PC-9 (cell line): ENCODE results near the gene FXYD4. TPM values are rescaled to one million over a fixed set of nuclear protein-coding genes. Genes with fewer than 3 reads are reported as not detected.

ENCODE experiments used
- BruUV-seq: library from RNA; stranded (reverse); fragments of 400-500 nt; replicated peaks from 2 replicates; lab custom pipeline; 2021; lab: Mats Ljungman, UMichigan
- CTCF ChIA-PET: fragments of 300-600 bp; sonication (Branson Sonifier 250); formaldehyde crosslinking; loops from one replicate; lab custom pipeline; 2022; ENCODE audit warnings: antibody characterized with exemption; lab: Charles Lee
- POLR2A ChIA-PET: fragments of 300-600 bp; sonication (Branson Sonifier 250); formaldehyde crosslinking; loops from one replicate; lab custom pipeline; 2022; ENCODE audit warnings: antibody characterized with exemption; ENCODE audit not compliant: unreplicated experiment; lab: Charles Lee
- DNase-seq, 2 experiments: peaks; one replicate each; pipeline versions ENCODE4 v3.0.0 to v3.0.0-alpha.2; 2015 to 2022; ENCODE audit warnings: mixed read lengths in 1 of 2
- H2AFZ ChIP-seq: fragments of 200-600 bp; sonication (generic); 2 replicates; pipeline ENCODE4 v1.8.1; 2017; ENCODE audit warnings: antibody characterized with exemption
- H3F3A ChIP-seq: fragments of 200-600 bp; sonication (generic); 2 replicates; pipeline ENCODE4 v1.8.1; 2017; ENCODE audit warnings: antibody characterized with exemption, mild to moderate bottlenecking, low read depth; ENCODE audit not compliant: insufficient read depth
- H3K27ac ChIP-seq: fragments of 200-600 bp; sonication (generic); 2 replicates; pipeline ENCODE4 v1.6.1; 2016; ENCODE audit warnings: mixed run types
- H3K27me3 ChIP-seq: fragments of 200-600 bp; sonication (generic); 2 replicates; pipeline ENCODE4 v1.6.1; 2016; ENCODE audit warnings: low read depth, mixed run types; ENCODE audit not compliant: insufficient read depth
- H3K36me3 ChIP-seq: fragments of 200-600 bp; sonication (generic); 2 replicates; pipeline ENCODE4 v1.6.1; 2016; ENCODE audit warnings: low read depth, mixed run types
- H3K4me1 ChIP-seq: fragments of 200-600 bp; sonication (generic); replicated peaks from 2 replicates; pipeline ENCODE4 v1.6.1; 2016; ENCODE audit warnings: mixed run types; ENCODE audit not compliant: insufficient read depth
- H3K4me2 ChIP-seq: fragments of 200-600 bp; sonication (generic); 2 replicates; pipeline ENCODE4 v1.6.1; 2017; ENCODE audit warnings: mixed run types
- H3K4me3 ChIP-seq: fragments of 200-600 bp; sonication (generic); 2 replicates; pipeline ENCODE4 v1.6.1; 2016; ENCODE audit warnings: mixed run types
- H3K79me2 ChIP-seq: fragments of 200-600 bp; sonication (generic); 2 replicates; pipeline ENCODE4 v1.6.1; 2017; ENCODE audit warnings: low read depth, mixed run types
- H3K9me2 ChIP-seq: fragments of 200-600 bp; sonication (generic); 2 replicates; pipeline ENCODE4 v1.8.1; 2017; ENCODE audit warnings: mild to moderate bottlenecking; ENCODE audit not compliant: insufficient read depth
- H3K9me3 ChIP-seq: fragments of 200-600 bp; sonication (generic); 2 replicates; pipeline ENCODE4 v1.8.1; 2016; ENCODE audit warnings: low read depth; ENCODE audit not compliant: insufficient read depth
- H4K20me1 ChIP-seq: fragments of 200-600 bp; sonication (generic); 2 replicates; pipeline ENCODE4 v1.8.1; 2017; ENCODE audit not compliant: insufficient read depth
- CTCF ChIP-seq: fragments of 200-600 bp; sonication (generic); conservative IDR thresholded peaks from 2 replicates; pipeline ENCODE4 v1.6.1; 2017; ENCODE audit warnings: mixed run types, antibody characterized with exemption, mild to moderate bottlenecking, moderate library complexity
- EZH2 ChIP-seq: fragments of 200-600 bp; sonication (generic); IDR thresholded peaks from 2 replicates; pipeline ENCODE4 v1.8.0; 2017; ENCODE audit warnings: antibody characterized with exemption, low read depth
- intact Hi-C: fragments of 100-400 bp; cut with micrococcal nuclease; formaldehyde crosslinking; loops from one replicate; pipeline ENCODE4 v1.10.0; 2022; ENCODE audit not compliant: unreplicated experiment
- total RNA-seq: library from RNA; stranded (reverse); gene quantifications from 2 replicates; pipeline ENCODE4 v1.2.3, GENCODE V29; 2021

The FXYD4 gene
- total RNA-seq, 1 experiment from 2014 or later: not detected

GRCh38 chr10:43372765-43373361, 1.4 kb downstream of the FXYD4 start:
- H3K27ac ChIP-seq: no peak overlapping the region
- H3K79me2 ChIP-seq: no peaks in the 10 kb centered on the region
- ChIA-PET CTCF (interaction anchor here (0.6 kb wide), 1 partner anchor 24 kb away, joined by 4 read pairs; no protein-coding TSS in a partner anchor), POLR2A (interaction anchor here (0.6 kb wide), 1 partner anchor 70 kb away, joined by 3 read pairs; no protein-coding TSS in a partner anchor)
- no peak overlapping the region for H2AFZ ChIP-seq
- TF ChIP-seq EZH2: no peak
- no peak for TF ChIP-seq CTCF
- no peaks in the 10 kb centered on the region for H3K36me3 ChIP-seq
- H3K4me1 ChIP-seq: peaks cover 8% of the 10 kb centered on the region
- H4K20me1 ChIP-seq: no peaks in the 10 kb centered on the region
- H3K9me2 ChIP-seq: no peaks in the 10 kb centered on the region
- intact Hi-C loops: no loop called here
- DNase-seq: no peak
- BruUV-seq: no TSS peak
- no peaks in the 10 kb centered on the region for H3K27me3 ChIP-seq
- H3F3A ChIP-seq: no peaks in the 10 kb centered on the region
- H3K4me3 ChIP-seq: no peak overlapping the region
- H3K9me3 ChIP-seq: no peaks in the 10 kb centered on the region
- no peak overlapping the region for H3K4me2 ChIP-seq

GRCh38 chr10:43373461-43373860, 2.0 kb downstream of the FXYD4 start:
- Histone ChIP-seq H3K4me2 (no peak overlapping the region), H3K27ac (no peak overlapping the region), H3K9me2 (no peaks in the 10 kb centered on the region), H3K9me3 (no peaks in the 10 kb centered on the region), H3K27me3 (no peaks in the 10 kb centered on the region), H3K4me1 (peaks cover 8% of the 10 kb centered on the region), H3F3A (no peaks in the 10 kb centered on the region), H2AFZ (no peak overlapping the region), H3K4me3 (no peak overlapping the region), H3K36me3 (no peaks in the 10 kb centered on the region), H3K79me2 (no peaks in the 10 kb centered on the region), H4K20me1 (no peaks in the 10 kb centered on the region)
- intact Hi-C loops: no loop called here
- CTCF ChIA-PET: no interaction called here
- DNase-seq: no peak
- POLR2A ChIA-PET: interaction anchor here (0.6 kb wide), 1 partner anchor 18 kb away, joined by 4 read pairs; no protein-coding TSS in a partner anchor
- no TSS peak for BruUV-seq
- no peak for TF ChIP-seq CTCF
- no peak for TF ChIP-seq EZH2

GRCh38 chr10:43374194-43374593, 2.8 kb downstream of the FXYD4 start:
- H3K27me3 ChIP-seq: no peaks in the 10 kb centered on the region
- intact Hi-C loops: no loop called here
- no peaks in the 10 kb centered on the region for H3K9me3 ChIP-seq
- TF ChIP-seq CTCF: no peak
- TF ChIP-seq EZH2: no peak
- H3K4me3 ChIP-seq: no peak overlapping the region
- H3K79me2 ChIP-seq: no peaks in the 10 kb centered on the region
- H4K20me1 ChIP-seq: no peaks in the 10 kb centered on the region
- BruUV-seq: no TSS peak
- no peaks in the 10 kb centered on the region for H3K36me3 ChIP-seq
- no peak overlapping the region for H3K4me2 ChIP-seq
- H3K9me2 ChIP-seq: no peaks in the 10 kb centered on the region
- H2AFZ ChIP-seq: no peak overlapping the region
- peaks cover 8% of the 10 kb centered on the region for H3K4me1 ChIP-seq
- no peak for DNase-seq
- ChIA-PET CTCF (interaction anchor here (0.6 to 0.7 kb wide), 3 partner anchors 12 to 168 kb away, joined by 4 to 13 read pairs (median 12); no protein-coding TSS in a partner anchor), POLR2A (interaction anchor here (0.6 kb wide), 1 partner anchor 294 kb away, joined by 3 read pairs; no protein-coding TSS in a partner anchor)
- H3K27ac ChIP-seq: no peak overlapping the region
- no peaks in the 10 kb centered on the region for H3F3A ChIP-seq
